ENCODE results near the gene CSNK2A2. TPM values are rescaled to one million over a fixed set of nuclear protein-coding genes. Genes with fewer than 3 reads are reported as not detected.

CSNK2A2 gene
- total and polyA plus RNA-seq, 9 of the 15 experiments (the other 6 are each of a cell fraction or from before 2014, with no cell fraction given) = 20.8 to 109 (median 44.7) TPM

DNA sequence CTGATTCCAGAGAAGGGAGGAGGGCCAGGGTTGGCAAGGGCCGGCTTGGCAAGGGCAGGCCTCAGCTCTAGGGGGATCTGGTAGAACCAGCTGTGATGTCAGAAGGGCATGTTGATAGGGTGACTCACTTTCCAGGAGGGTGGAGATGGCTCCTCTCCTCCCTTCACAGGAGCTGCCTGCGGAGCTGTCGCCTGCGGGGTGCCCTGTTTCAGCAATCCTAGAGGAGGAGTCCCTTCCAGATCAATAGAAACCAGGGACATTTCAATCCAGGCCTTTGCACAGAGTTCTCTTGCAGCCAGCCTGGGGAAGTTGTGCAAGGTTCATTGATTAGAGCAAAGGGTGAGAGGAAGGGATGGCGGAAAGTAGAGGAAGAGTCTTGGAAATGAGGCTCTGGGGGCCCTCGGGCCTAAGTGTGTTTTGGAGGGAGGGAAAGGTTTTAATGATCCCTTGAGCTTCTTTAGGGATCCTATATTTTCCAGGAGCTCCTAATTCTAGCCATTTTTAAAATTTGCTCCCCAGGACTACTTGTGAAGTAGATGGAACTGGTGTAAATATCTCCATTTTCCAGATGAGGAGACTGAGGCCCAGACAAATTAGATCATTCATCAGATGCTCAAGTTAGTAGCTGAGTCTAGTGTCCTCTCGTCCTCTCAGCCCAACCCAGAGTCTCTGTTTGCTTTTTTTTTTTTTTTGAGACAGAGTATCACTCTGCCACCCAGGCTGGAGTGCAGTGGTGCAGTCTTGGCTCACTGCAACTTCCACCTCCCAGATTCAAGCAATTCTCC, 24.8 kb upstream of the CSNK2A2 start:
- TF ChIP-seq, protein P1, sequence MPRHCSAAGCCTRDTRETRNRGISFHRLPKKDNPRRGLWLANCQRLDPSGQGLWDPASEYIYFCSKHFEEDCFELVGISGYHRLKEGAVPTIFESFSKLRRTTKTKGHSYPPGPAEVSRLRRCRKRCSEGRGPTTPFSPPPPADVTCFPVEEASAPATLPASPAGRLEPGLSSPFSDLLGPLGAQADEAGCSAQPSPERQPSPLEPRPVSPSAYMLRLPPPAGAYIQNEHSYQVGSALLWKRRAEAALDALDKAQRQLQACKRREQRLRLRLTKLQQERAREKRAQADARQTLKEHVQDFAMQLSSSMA (CRISPR knock-in tag; IDR thresholded peaks at IDR 0.05) = no peak
- TF ChIP-seq RBM25 (IDR thresholded peaks at IDR 0.05; ENCODE audit: low read depth, low read length, severe bottlenecking) = peak; percentile 62
- TF ChIP-seq FOSL1 (tag; conservative IDR thresholded peaks at IDR 0.05) = 0 out of 2 replicates have a peak, but pooled peaks have one; percentile 31
- WGBS (ENCODE audit: insufficient coverage, low coverage, missing lambda C conversion rate) = 34% methylated on average over 7 of the region's 7 CpGs
- ChIA-PET CTCF (ENCODE audit: low intra/inter-chr PET ratio) (no interaction called here), POLR2A (no interaction called here)
- intact Hi-C loops (cut with micrococcal nuclease) (no loop called here), in situ Hi-C loops (cut with MboI) (no loop called here)
- Histone ChIP-seq H3K4me1 (replicated peaks in 1 of 2; ENCODE audit: control insufficient read depth in 2 of 2, insufficient read depth in 2 of 2, low read length in 2 of 2) (no peaks in the 10 kb centered on the region; a peak in 1 of 5 replicates), H3K27ac (ENCODE audit: extremely low read depth, low read depth, low read length) (no peak overlapping the region), H3K4me3 (no peak overlapping the region), H3K79me2 (ENCODE audit: control insufficient read depth, insufficient read depth, low read length) (no peaks in the 10 kb centered on the region), H4K20me1 (replicated peaks; ENCODE audit: control insufficient read depth, insufficient read depth, low read length) (no peaks in the 10 kb centered on the region), H3K36me3 (ENCODE audit: control insufficient read depth, insufficient read depth, low read length) (no peaks in the 10 kb centered on the region), H3K9me3 (replicated peaks; ENCODE audit: control insufficient read depth, insufficient read depth, low read depth, low read length) (no peaks in the 10 kb centered on the region), H3K4me2 (ENCODE audit: insufficient read depth, low read length) (no peak overlapping the region), H2AFZ (ENCODE audit: low read depth, low read length) (peak overlapping the region; percentile 24; the same call in 1 of the 2 replicates), H3K9ac (ENCODE audit: insufficient read depth in 1 of 2, low read depth in 2 of 2, low read length in 2 of 2) (no peak overlapping the region), H3K27me3 (ENCODE audit: control insufficient read depth in 2 of 2, insufficient read depth in 2 of 2, low read length in 2 of 2) (no peaks in the 10 kb centered on the region), H3K9me1 (ENCODE audit: control insufficient read depth, insufficient read depth, low read length) (no peaks in the 10 kb centered on the region)
- FAIRE-seq (no peak), DNase-seq (ENCODE audit: extremely low read depth in 1 of 4, low spot score in 3 of 4) (peak in 2 of 4 experiments; percentile 15 to 25), ATAC-seq (no peak)
- BruUV-seq (replicated peaks) = no TSS peak

GRCh38 chr16:58219432-58219831, 21.5 kb upstream of the CSNK2A2 start:
- CTCF ChIA-PET (ENCODE audit: low intra/inter-chr PET ratio) = no interaction called here
- H3K27ac ChIP-seq (ENCODE audit: extremely low read depth, low read depth, low read length) = no peak overlapping the region
- no peaks in the 10 kb centered on the region for H4K20me1 ChIP-seq (replicated peaks; ENCODE audit: control insufficient read depth, insufficient read depth, low read length)
- no peak for FAIRE-seq
- ATAC-seq = no peak
- H3K36me3 ChIP-seq (ENCODE audit: control insufficient read depth, insufficient read depth, low read length) = no peaks in the 10 kb centered on the region
- H3K9me1 ChIP-seq (ENCODE audit: control insufficient read depth, insufficient read depth, low read length) = no peaks in the 10 kb centered on the region
- H3K9me3 ChIP-seq (replicated peaks; ENCODE audit: control insufficient read depth, insufficient read depth, low read depth, low read length) = no peaks in the 10 kb centered on the region
- H3K9ac ChIP-seq (ENCODE audit: insufficient read depth in 1 of 2, low read depth in 2 of 2, low read length in 2 of 2) = no peak overlapping the region
- no peak for DNase-seq (ENCODE audit: extremely low read depth in 1 of 4, low spot score in 3 of 4)
- intact Hi-C loops (cut with micrococcal nuclease) = no loop called here
- no peaks in the 10 kb centered on the region; a peak in 1 of 5 replicates for H3K27me3 ChIP-seq (ENCODE audit: control insufficient read depth in 2 of 2, insufficient read depth in 2 of 2, low read length in 2 of 2)
- H3K79me2 ChIP-seq (ENCODE audit: control insufficient read depth, insufficient read depth, low read length) = no peaks in the 10 kb centered on the region
- no peak for TF ChIP-seq SUPT5H (IDR thresholded peaks at IDR 0.05)
- no peak for TF ChIP-seq ZNF282 (CRISPR knock-in tag; IDR thresholded peaks at IDR 0.05)
- TF ChIP-seq ZFP36 (IDR thresholded peaks at IDR 0.05; ENCODE audit: low read depth, low read length, partially characterized antibody) = no peak
- no peak for TF ChIP-seq ZNF431 (CRISPR knock-in tag; IDR thresholded peaks at IDR 0.05)
- TF ChIP-seq FOXA1 (IDR thresholded peaks at IDR 0.05; ENCODE audit: borderline replicate concordance) = no peak
- TF ChIP-seq PRDM10 (IDR thresholded peaks at IDR 0.05; ENCODE audit: partially characterized antibody) = no peak
- TF ChIP-seq ARID1B (IDR thresholded peaks at IDR 0.05) = no peak
- no peak for TF ChIP-seq HNRNPUL1 (IDR thresholded peaks at IDR 0.05; ENCODE audit: low read length)
- no peaks in the 10 kb centered on the region for H3K4me1 ChIP-seq (replicated peaks in 1 of 2; ENCODE audit: control insufficient read depth in 2 of 2, insufficient read depth in 2 of 2, low read length in 2 of 2)
- in situ Hi-C loops (cut with MboI) = no loop called here
- BruUV-seq (replicated peaks) = no TSS peak
- H3K4me3 ChIP-seq = no peak overlapping the region
- H2AFZ ChIP-seq (ENCODE audit: low read depth, low read length) = no peak overlapping the region
- POLR2A ChIA-PET = interaction anchor here (1.1 kb wide), 1 partner anchor 15 kb away, joined by 3 read pairs; no protein-coding TSS in a partner anchor
- H3K4me2 ChIP-seq (ENCODE audit: insufficient read depth, low read length) = no peak overlapping the region

Measured in K562 (cell line).